C4-2B (cell line): ENCODE data around the gene JTB.

ENCODE experiments used
- ZFX ChIP-seq: fragments of 450-650 bp; IDR thresholded peaks from 2 replicates; pipeline ENCODE4 v1.6.1; 2017
- TF ChIP-seq, protein P1 (sequence below): fragments of 450-650 bp; conservative IDR thresholded peaks from 2 replicates; pipeline ENCODE4 v1.5.1; 2017; ENCODE audit warnings: mild to moderate bottlenecking

- TF ChIP-seq, protein P1, sequence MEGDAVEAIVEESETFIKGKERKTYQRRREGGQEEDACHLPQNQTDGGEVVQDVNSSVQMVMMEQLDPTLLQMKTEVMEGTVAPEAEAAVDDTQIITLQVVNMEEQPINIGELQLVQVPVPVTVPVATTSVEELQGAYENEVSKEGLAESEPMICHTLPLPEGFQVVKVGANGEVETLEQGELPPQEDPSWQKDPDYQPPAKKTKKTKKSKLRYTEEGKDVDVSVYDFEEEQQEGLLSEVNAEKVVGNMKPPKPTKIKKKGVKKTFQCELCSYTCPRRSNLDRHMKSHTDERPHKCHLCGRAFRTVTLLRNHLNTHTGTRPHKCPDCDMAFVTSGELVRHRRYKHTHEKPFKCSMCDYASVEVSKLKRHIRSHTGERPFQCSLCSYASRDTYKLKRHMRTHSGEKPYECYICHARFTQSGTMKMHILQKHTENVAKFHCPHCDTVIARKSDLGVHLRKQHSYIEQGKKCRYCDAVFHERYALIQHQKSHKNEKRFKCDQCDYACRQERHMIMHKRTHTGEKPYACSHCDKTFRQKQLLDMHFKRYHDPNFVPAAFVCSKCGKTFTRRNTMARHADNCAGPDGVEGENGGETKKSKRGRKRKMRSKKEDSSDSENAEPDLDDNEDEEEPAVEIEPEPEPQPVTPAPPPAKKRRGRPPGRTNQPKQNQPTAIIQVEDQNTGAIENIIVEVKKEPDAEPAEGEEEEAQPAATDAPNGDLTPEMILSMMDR = no peak
- TF ChIP-seq ZFX = no peak
Measured at GRCh38 chr1:153928245-153928644, 49.2 kb downstream of the JTB start.
